NT2/D1 (cell line): Measurements from ENCODE around the gene ILK.

Source experiments
- SUZ12 ChIP-seq: IDR thresholded peaks from 2 replicates; pipeline ENCODE4 v1.6.1; 2011; ENCODE audit not compliant: insufficient read length, insufficient read depth; ENCODE audit errors: extremely low read depth
- ZNF274 ChIP-seq: IDR thresholded peaks from 2 replicates; pipeline ENCODE4 v1.6.1; 2011; ENCODE audit warnings: mild to moderate bottlenecking, low read depth, low read length

GRCh38 chr11:6574816-6575715 is 28.5 kb upstream of the ILK start:
- no peak for TF ChIP-seq ZNF274
- TF ChIP-seq SUZ12 = no peak
